ENCODE data around the gene MACROH2A2.

DNA sequence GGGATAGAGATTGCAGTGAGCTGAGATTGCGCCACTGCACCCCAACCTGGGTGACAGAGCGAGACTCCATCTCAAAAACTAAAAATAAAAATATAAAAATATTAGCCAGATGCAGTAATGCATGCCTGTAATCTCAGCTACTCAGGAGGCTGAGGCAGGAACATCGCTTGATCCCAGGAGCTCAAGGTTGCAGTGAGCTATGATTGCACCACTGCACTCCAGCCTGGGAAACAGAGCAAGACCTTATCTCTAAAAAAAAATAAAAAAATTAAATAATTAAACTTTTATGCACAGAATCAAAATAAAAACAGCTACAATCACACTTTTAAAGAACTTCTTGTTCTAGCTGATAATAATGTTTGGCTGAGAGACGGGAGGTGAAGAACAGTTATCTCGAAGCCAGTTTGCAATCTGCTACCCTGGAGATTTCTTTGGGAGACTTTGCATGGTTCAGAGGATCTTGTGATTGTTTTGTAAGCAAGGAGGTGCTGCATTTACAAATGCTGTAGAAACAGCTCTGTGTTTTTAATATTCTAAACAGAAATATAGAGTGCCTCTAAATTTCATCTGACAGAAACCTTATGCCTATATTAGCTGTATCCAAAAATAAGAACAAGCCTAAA, 19.9 kb upstream of the MACROH2A2 start:
- TF ChIP-seq, protein P1, sequence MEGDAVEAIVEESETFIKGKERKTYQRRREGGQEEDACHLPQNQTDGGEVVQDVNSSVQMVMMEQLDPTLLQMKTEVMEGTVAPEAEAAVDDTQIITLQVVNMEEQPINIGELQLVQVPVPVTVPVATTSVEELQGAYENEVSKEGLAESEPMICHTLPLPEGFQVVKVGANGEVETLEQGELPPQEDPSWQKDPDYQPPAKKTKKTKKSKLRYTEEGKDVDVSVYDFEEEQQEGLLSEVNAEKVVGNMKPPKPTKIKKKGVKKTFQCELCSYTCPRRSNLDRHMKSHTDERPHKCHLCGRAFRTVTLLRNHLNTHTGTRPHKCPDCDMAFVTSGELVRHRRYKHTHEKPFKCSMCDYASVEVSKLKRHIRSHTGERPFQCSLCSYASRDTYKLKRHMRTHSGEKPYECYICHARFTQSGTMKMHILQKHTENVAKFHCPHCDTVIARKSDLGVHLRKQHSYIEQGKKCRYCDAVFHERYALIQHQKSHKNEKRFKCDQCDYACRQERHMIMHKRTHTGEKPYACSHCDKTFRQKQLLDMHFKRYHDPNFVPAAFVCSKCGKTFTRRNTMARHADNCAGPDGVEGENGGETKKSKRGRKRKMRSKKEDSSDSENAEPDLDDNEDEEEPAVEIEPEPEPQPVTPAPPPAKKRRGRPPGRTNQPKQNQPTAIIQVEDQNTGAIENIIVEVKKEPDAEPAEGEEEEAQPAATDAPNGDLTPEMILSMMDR (conservative IDR thresholded peaks at IDR 0.05 in 1 of 2, IDR thresholded peaks at IDR 0.05 in 1 of 2; ENCODE audit: extremely low read depth in 1 of 2, insufficient read depth in 1 of 2, low read depth in 1 of 2, low read length in 2 of 2): no peak
- no peak for TF ChIP-seq EZH2 (IDR thresholded peaks at IDR 0.05; ENCODE audit: borderline replicate concordance, low read length)

Data from mammary epithelial cell (primary cell).